OCI-LY3 (cell line): ENCODE results near the gene SMAD3.

ENCODE experiments used
- H2AFZ ChIP-seq: fragments of 200-600, 300-600 bp; shearing (Covaris generic); 2 replicates; pipeline ENCODE4 v1.6.0; 2014; ENCODE audit warnings: antibody characterized with exemption, low read depth, low read length
- H3K27ac ChIP-seq: fragments of 200-600, 300-600 bp; sonication (generic); 2 replicates; pipeline ENCODE4 v1.5.1; 2014; ENCODE audit warnings: mild to moderate bottlenecking, low read length, moderate library complexity, mixed read lengths
- H3K27me3 ChIP-seq: fragments of 200-600, 300-600 bp; sonication (generic); 2 replicates; pipeline ENCODE4 v1.6.1; 2014; ENCODE audit warnings: low read depth, low read length, mixed read lengths
- H3K36me3 ChIP-seq: fragments of 200-600, 300-600 bp; sonication (generic); replicated peaks from 2 replicates; pipeline ENCODE3; 2014; ENCODE audit warnings: low read depth, low read length, mixed read lengths
- H3K4me1 ChIP-seq: fragments of 300-600, 200-600 bp; sonication (generic); 2 replicates; pipeline ENCODE4 v1.6.1; 2014; ENCODE audit warnings: low read length, mixed read lengths
- H3K4me2 ChIP-seq: fragments of 200-600, 300-600 bp; sonication (generic); 2 replicates; pipeline ENCODE4 v1.6.1; 2014; ENCODE audit warnings: low read length, mixed read lengths
- H3K4me3 ChIP-seq: fragments of 300-600, 200-600 bp; sonication (generic); 2 replicates; pipeline ENCODE4 v1.5.1; 2014; ENCODE audit warnings: antibody characterized with exemption, mild to moderate bottlenecking, low read length, moderate library complexity
- H3K79me2 ChIP-seq: fragments of 300-600, 200-600 bp; shearing (Covaris generic); 2 replicates; pipeline ENCODE4 v1.6.1; 2014; ENCODE audit warnings: mild to moderate bottlenecking, low read length, mixed read lengths
- H3K9ac ChIP-seq: fragments of 300-600, 200-600 bp; shearing (Covaris generic); 2 replicates; pipeline ENCODE4 v1.6.0; 2014; ENCODE audit warnings: mild to moderate bottlenecking, low read length, moderate library complexity
- H3K9me3 ChIP-seq: fragments of 200-600, 300-600 bp; shearing (Covaris generic); 2 replicates; pipeline ENCODE4 v1.6.1; 2014; ENCODE audit warnings: low read length, mixed read lengths; ENCODE audit not compliant: insufficient read depth
- H4K20me1 ChIP-seq: fragments of 200-600, 300-600 bp; sonication (generic); 2 replicates; pipeline ENCODE4 v1.6.1; 2016; ENCODE audit warnings: low read length, mixed read lengths; ENCODE audit not compliant: insufficient read depth
- EZH2phosphoT487 ChIP-seq: fragments of 200-600 bp; shearing (Covaris generic); IDR thresholded peaks from 2 replicates; pipeline ENCODE4 v1.6.1; 2018; ENCODE audit warnings: antibody characterized with exemption, mixed run types, low read depth
- TF ChIP-seq, protein P1 (sequence below): fragments of 200-600, 300-600 bp; sonication (generic); IDR thresholded peaks from 2 replicates; pipeline ENCODE4 v1.5.1; 2014; ENCODE audit warnings: antibody characterized with exemption, low read length, low read depth

The SMAD3 gene

GRCh38 chr15:67172172-67172571 lies 106.8 kb downstream of the SMAD3 start:
- TF ChIP-seq EZH2phosphoT487 = no peak
- TF ChIP-seq, protein P1, sequence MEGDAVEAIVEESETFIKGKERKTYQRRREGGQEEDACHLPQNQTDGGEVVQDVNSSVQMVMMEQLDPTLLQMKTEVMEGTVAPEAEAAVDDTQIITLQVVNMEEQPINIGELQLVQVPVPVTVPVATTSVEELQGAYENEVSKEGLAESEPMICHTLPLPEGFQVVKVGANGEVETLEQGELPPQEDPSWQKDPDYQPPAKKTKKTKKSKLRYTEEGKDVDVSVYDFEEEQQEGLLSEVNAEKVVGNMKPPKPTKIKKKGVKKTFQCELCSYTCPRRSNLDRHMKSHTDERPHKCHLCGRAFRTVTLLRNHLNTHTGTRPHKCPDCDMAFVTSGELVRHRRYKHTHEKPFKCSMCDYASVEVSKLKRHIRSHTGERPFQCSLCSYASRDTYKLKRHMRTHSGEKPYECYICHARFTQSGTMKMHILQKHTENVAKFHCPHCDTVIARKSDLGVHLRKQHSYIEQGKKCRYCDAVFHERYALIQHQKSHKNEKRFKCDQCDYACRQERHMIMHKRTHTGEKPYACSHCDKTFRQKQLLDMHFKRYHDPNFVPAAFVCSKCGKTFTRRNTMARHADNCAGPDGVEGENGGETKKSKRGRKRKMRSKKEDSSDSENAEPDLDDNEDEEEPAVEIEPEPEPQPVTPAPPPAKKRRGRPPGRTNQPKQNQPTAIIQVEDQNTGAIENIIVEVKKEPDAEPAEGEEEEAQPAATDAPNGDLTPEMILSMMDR = no peak
- Histone ChIP-seq H3K4me2 (no peak overlapping the region), H3K4me1 (peaks cover 35% of the 10 kb centered on the region), H3K79me2 (no peaks in the 10 kb centered on the region), H3K27me3 (no peaks in the 10 kb centered on the region), H4K20me1 (no peaks in the 10 kb centered on the region; the same call in 1 of the 2 replicates), H3K36me3 (peaks cover 3% of the 10 kb centered on the region), H3K27ac (no peak overlapping the region), H2AFZ (no peak overlapping the region), H3K9ac (no peak overlapping the region), H3K4me3 (no peak overlapping the region), H3K9me3 (no peaks in the 10 kb centered on the region)

DNA sequence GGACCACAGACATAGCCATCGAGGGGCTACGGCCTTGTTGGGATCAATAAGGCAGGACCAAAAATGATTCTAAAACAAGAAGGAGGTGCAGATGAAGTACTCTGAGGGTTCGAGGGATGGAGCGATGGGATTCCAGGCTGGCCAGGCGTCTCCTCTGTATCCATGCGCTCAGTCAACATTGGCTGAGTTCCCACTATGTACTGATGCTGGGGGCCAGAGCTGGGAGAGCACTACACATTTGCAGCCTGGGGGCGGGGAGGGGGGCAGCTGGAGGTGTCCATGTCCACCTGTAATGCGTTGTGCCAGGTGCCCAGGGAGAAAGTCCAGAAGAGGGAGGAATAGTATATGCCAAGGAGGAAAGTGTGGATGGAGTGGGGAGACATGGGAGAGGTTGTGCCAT lies 107.6 kb downstream of the SMAD3 start:
- no peak overlapping the region for H2AFZ ChIP-seq
- no peaks in the 10 kb centered on the region; the same call in 1 of the 2 replicates for H4K20me1 ChIP-seq
- no peak for TF ChIP-seq EZH2phosphoT487
- TF ChIP-seq, protein P1 = no peak
- H3K27ac ChIP-seq = no peak overlapping the region
- H3K4me3 ChIP-seq = no peak overlapping the region
- H3K4me1 ChIP-seq = peaks cover 35% of the 10 kb centered on the region
- no peak overlapping the region for H3K9ac ChIP-seq
- H3K36me3 ChIP-seq = peaks cover 3% of the 10 kb centered on the region
- H3K9me3 ChIP-seq = no peaks in the 10 kb centered on the region
- H3K79me2 ChIP-seq = no peaks in the 10 kb centered on the region
- H3K27me3 ChIP-seq = no peaks in the 10 kb centered on the region
- no peak overlapping the region for H3K4me2 ChIP-seq

GRCh38 chr15:67173786-67174185 lies 108.4 kb downstream of the SMAD3 start:
- H3K27ac ChIP-seq = no peak overlapping the region
- no peaks in the 10 kb centered on the region for H3K79me2 ChIP-seq
- H3K9ac ChIP-seq = no peak overlapping the region
- TF ChIP-seq, protein P1 = no peak
- TF ChIP-seq EZH2phosphoT487 = no peak
- peaks cover 3% of the 10 kb centered on the region for H3K36me3 ChIP-seq
- H3K27me3 ChIP-seq = no peaks in the 10 kb centered on the region
- no peak overlapping the region for H3K4me2 ChIP-seq
- no peak overlapping the region for H2AFZ ChIP-seq
- no peaks in the 10 kb centered on the region for H3K9me3 ChIP-seq
- H3K4me3 ChIP-seq = no peak overlapping the region
- peaks cover 35% of the 10 kb centered on the region for H3K4me1 ChIP-seq
- H4K20me1 ChIP-seq = no peaks in the 10 kb centered on the region; the same call in 1 of the 2 replicates

GRCh38 chr15:67174446-67174845 lies 109.0 kb downstream of the SMAD3 start:
- H3K79me2 ChIP-seq = no peaks in the 10 kb centered on the region
- H3K27me3 ChIP-seq = no peaks in the 10 kb centered on the region
- H3K9me3 ChIP-seq = no peaks in the 10 kb centered on the region
- TF ChIP-seq, protein P1 = no peak
- no peak for TF ChIP-seq EZH2phosphoT487
- peak overlapping the region; percentile 61 for H3K27ac ChIP-seq
- H4K20me1 ChIP-seq = no peaks in the 10 kb centered on the region; the same call in 1 of the 2 replicates
- H3K4me2 ChIP-seq = peak overlapping the region; percentile 93
- H3K36me3 ChIP-seq = peaks cover 3% of the 10 kb centered on the region
- peaks cover 35% of the 10 kb centered on the region for H3K4me1 ChIP-seq
- H2AFZ ChIP-seq = no peak overlapping the region
- peak overlapping the region; percentile 51; the same call in 1 of the 2 replicates for H3K9ac ChIP-seq
- peak overlapping the region; percentile 60; the same call in 1 of the 2 replicates for H3K4me3 ChIP-seq
